Inflammatory macrophage treated with lipopolysaccharide for 4 hours (primary cell): Measurements from ENCODE around the gene CD72.
A peak's percentile ranks its signal among the peaks of the same experiment; 100 is the strongest.
"Not testable (repeated sequence)": the region's sequence is repeated elsewhere in the genome, so short reads cannot be mapped to it uniquely, and the experiment has no call there.

Experiments
- DNase-seq: peaks from one replicate; pipeline ENCODE4 v3.0.0-alpha.2; 2020

Gene CD72

GRCh38 chr9:35615981-35616680 lies 2.1 kb downstream of the CD72 start:
- no peak for DNase-seq

- no peak for DNase-seq
Measured at GRCh38 chr9:35612843-35613242, 5.4 kb downstream of the CD72 start.

GRCh38 chr9:35612066-35612465 lies 6.1 kb downstream of the CD72 start:
- not testable (repeated sequence) for DNase-seq

- peak; percentile 65 for DNase-seq
Measured at GRCh38 chr9:35611230-35611797, 6.9 kb downstream of the CD72 start.

GRCh38 chr9:35609820-35610163 lies 8.4 kb downstream of the CD72 start:
- no peak for DNase-seq

- DNase-seq, result no peak
Measured at GRCh38 chr9:35609001-35609819, 9.0 kb downstream of the CD72 start.

- no peak for DNase-seq
Measured at GRCh38 chr9:35608221-35608620, 10.0 kb downstream of the CD72 start.

GRCh38 chr9:35606726-35607125 lies 11.5 kb downstream of the CD72 start:
- DNase-seq, result no peak

GRCh38 chr9:35606138-35606504 lies 12.1 kb downstream of the CD72 start:
- no peak for DNase-seq

- no peak for DNase-seq
Measured at GRCh38 chr9:35605351-35606137, 12.7 kb downstream of the CD72 start.

GRCh38 chr9:35604578-35605350 lies 13.4 kb downstream of the CD72 start, which contains the start of gene TESK1:
TESK1 (plus strand) TSS chr9:35605262; CDS start chr9:35605620, 358 bp downstream.
- peak; percentile 61 for DNase-seq

GRCh38 chr9:35603986-35604577 lies 14.1 kb downstream of the CD72 start:
- DNase-seq, result peak; percentile 100

GRCh38 chr9:35603506-35603985 lies 14.7 kb downstream of the CD72 start:
- DNase-seq, result peak; percentile 39

- peak; percentile 22 for DNase-seq
Measured at GRCh38 chr9:35599763-35600604, 18.2 kb downstream of the CD72 start.

GRCh38 chr9:35598866-35599590 lies 19.2 kb downstream of the CD72 start:
- DNase-seq, result no peak

- not testable (repeated sequence) for DNase-seq
Measured at GRCh38 chr9:35596907-35597306, 21.3 kb downstream of the CD72 start.

- no peak for DNase-seq
Measured at GRCh38 chr9:35594471-35594870, 23.7 kb downstream of the CD72 start.

- DNase-seq, result no peak
Measured at GRCh38 chr9:35593581-35593980, 24.6 kb downstream of the CD72 start.

- DNase-seq, result not testable (repeated sequence)
Measured at GRCh38 chr9:35588506-35588905, 29.7 kb downstream of the CD72 start.

GRCh38 chr9:35584681-35585080 lies 33.5 kb downstream of the CD72 start:
- DNase-seq, result not testable (repeated sequence)
